ENCODE results near the gene GABRG3.

The GABRG3 gene

GRCh38 chr15:27254055-27254454 lies 283.1 kb downstream of the GABRG3 start:
- DNase-seq = no peak

GRCh38 chr15:27254801-27255200 lies 283.8 kb downstream of the GABRG3 start:
- no peak for DNase-seq

GRCh38 chr15:27256446-27256845 lies 285.5 kb downstream of the GABRG3 start:
- no peak for DNase-seq

- DNase-seq = no peak
These were observed 287.3 kb downstream of the GABRG3 start for GRCh38 chr15:27258287-27258686.

GRCh38 chr15:27260523-27260922 lies 289.5 kb downstream of the GABRG3 start:
- no peak for DNase-seq

GRCh38 chr15:27268923-27269322 lies 297.9 kb downstream of the GABRG3 start:
- DNase-seq = no peak

GRCh38 chr15:27271258-27271657 lies 300.3 kb downstream of the GABRG3 start:
- DNase-seq = no peak

- no peak for DNase-seq
These were observed 301.4 kb downstream of the GABRG3 start for GRCh38 chr15:27272427-27272826.

- no peak for DNase-seq
These were observed 302.5 kb downstream of the GABRG3 start for GRCh38 chr15:27273506-27273905.

GRCh38 chr15:27278761-27279160 lies 307.8 kb downstream of the GABRG3 start:
- no peak for DNase-seq

- DNase-seq = no peak
These were observed 321.7 kb downstream of the GABRG3 start for GRCh38 chr15:27292641-27293040.

GRCh38 chr15:27293607-27294006 lies 322.6 kb downstream of the GABRG3 start:
- no peak for DNase-seq

- DNase-seq = no peak
These were observed 346.8 kb downstream of the GABRG3 start for GRCh38 chr15:27317736-27318135.

- no peak for DNase-seq
These were observed 352.8 kb downstream of the GABRG3 start for GRCh38 chr15:27323801-27324200.

- DNase-seq = no peak
These were observed 354.1 kb downstream of the GABRG3 start for GRCh38 chr15:27324886-27325615.

GRCh38 chr15:27327467-27328025 lies 356.6 kb downstream of the GABRG3 start:
- DNase-seq = no peak

- DNase-seq = no peak
These were observed 357.2 kb downstream of the GABRG3 start for GRCh38 chr15:27328186-27328585.

GRCh38 chr15:27328608-27329007 lies 357.6 kb downstream of the GABRG3 start:
- DNase-seq = no peak

- no peak for DNase-seq
These were observed 359.3 kb downstream of the GABRG3 start for GRCh38 chr15:27330326-27330725.

GRCh38 chr15:27336676-27337075 lies 365.7 kb downstream of the GABRG3 start:
- no peak for DNase-seq

- no peak for DNase-seq
These were observed 368.2 kb downstream of the GABRG3 start for GRCh38 chr15:27339138-27339537.

- no peak for DNase-seq
These were observed 370.9 kb downstream of the GABRG3 start for GRCh38 chr15:27341780-27342343.

- DNase-seq = no peak
These were observed 372.0 kb downstream of the GABRG3 start for GRCh38 chr15:27342991-27343390.

- DNase-seq = no peak
These were observed 381.2 kb downstream of the GABRG3 start for GRCh38 chr15:27352136-27352535.

GRCh38 chr15:27353856-27354255 lies 382.9 kb downstream of the GABRG3 start:
- no peak for DNase-seq
